B cell (primary cell): ENCODE measurements around the gene BABAM2. TPM values are rescaled to one million over a fixed set of nuclear protein-coding genes. Genes with fewer than 3 reads are reported as not detected.

Experiments
- ATAC-seq: fragments of 200-7000 bp; cut with Tn5 transposase; one replicate; pipeline ENCODE4 v1.10.0; 2021; ENCODE audit warnings: low read depth, mild to moderate bottlenecking, moderate number of reproducible peaks, moderate library complexity
- CTCF ChIA-PET: fragments of 350-600 bp; sonication (Branson Sonifier 250); formaldehyde crosslinking; loops from one replicate; lab custom pipeline; 2021; ENCODE audit warnings: antibody characterized with exemption, inconsistent platforms; lab: Charles Lee
- POLR2A ChIA-PET: fragments of 350-600 bp; sonication (Branson Sonifier 250); formaldehyde crosslinking; loops from one replicate; lab custom pipeline; 2021; ENCODE audit warnings: antibody characterized with exemption; lab: Charles Lee
- DNase-seq: peaks from one replicate; pipeline ENCODE4 v3.0.0; 2013
- H2AFZ ChIP-seq: 2 replicates; pipeline ENCODE4 v1.6.1; 2012; ENCODE audit warnings: mild to moderate bottlenecking, low read depth, low read length; ENCODE audit not compliant: insufficient read depth, poor library complexity, severe bottlenecking
- H3K27ac ChIP-seq, 2 donors: 1 replicate in 1 of 2; 2 replicates in 1 of 2; pipeline ENCODE4 v1.5.1; 2012 to 2013; ENCODE audit warnings: low read length in 2 of 2, mild to moderate bottlenecking in 2 of 2, moderate library complexity in 1 of 2
- H3K27me3 ChIP-seq, 4 experiments: fragments of 200-600 bp in 1 of 4; sonication (generic) in 1 of 4; replicated peaks in 1 of 4; 1 replicate in 2 of 4; 2 replicates in 2 of 4; pipeline versions ENCODE4 v1.6.1 to v1.7.0; 2013 to 2016; ENCODE audit warnings: low read length in 3 of 4, mild to moderate bottlenecking in 2 of 4, mixed read lengths in 1 of 4, moderate library complexity in 1 of 4; ENCODE audit not compliant: insufficient read depth in 4 of 4, control insufficient read depth in 3 of 4; ENCODE audit errors: control extremely low read depth in 1 of 4
- H3K36me3 ChIP-seq, 2 experiments: replicated peaks in 1 of 2; 1 replicate in 1 of 2; 2 replicates in 1 of 2; pipeline versions ENCODE4 v1.6.1 to v1.7.1; 2013; ENCODE audit warnings: low read length in 1 of 2; ENCODE audit not compliant: insufficient read depth in 2 of 2, control insufficient read depth in 1 of 2; ENCODE audit errors: control extremely low read depth in 1 of 2, extremely low read depth in 1 of 2
- H3K4me1 ChIP-seq, 2 donors: fragments of 200-600 bp in 1 of 2; sonication (generic) in 1 of 2; 1 replicate in 1 of 2; 2 replicates in 1 of 2; pipeline versions ENCODE4 v1.5.1 to v1.6.1; 2013 to 2017; ENCODE audit warnings: low read length in 2 of 2; ENCODE audit not compliant: control insufficient read depth in 2 of 2, insufficient read depth in 2 of 2
- H3K4me2 ChIP-seq: replicated peaks from 2 replicates; pipeline ENCODE3; 2012; ENCODE audit warnings: mild to moderate bottlenecking, low read depth, low read length; ENCODE audit not compliant: poor library complexity, severe bottlenecking
- H3K4me3 ChIP-seq, 5 experiments: fragments of 200-600 bp in 1 of 5; sonication (generic) in 1 of 5; 1 replicate in 3 of 5; 2 replicates in 2 of 5; pipeline versions ENCODE4 v1.5.1 to v1.7.0; 2011 to 2016; ENCODE audit warnings: low read length in 4 of 5, mild to moderate bottlenecking in 4 of 5, low read depth in 2 of 5, control low read depth in 1 of 5, moderate library complexity in 1 of 5; ENCODE audit not compliant: insufficient read depth in 1 of 5; ENCODE audit errors: control extremely low read depth in 1 of 5, extremely low read depth in 1 of 5
- H3K79me2 ChIP-seq: fragments of 200-600 bp; sonication (generic); one replicate; pipeline ENCODE4 v1.6.0; 2016; ENCODE audit warnings: low read length; ENCODE audit not compliant: control insufficient read depth, insufficient read depth
- H3K9ac ChIP-seq: fragments of 200-600 bp; sonication (generic); 2 replicates; pipeline ENCODE4 v1.6.1; 2017; ENCODE audit warnings: mild to moderate bottlenecking, low read length, moderate library complexity
- H3K9me3 ChIP-seq, 3 donors: one replicate each; pipeline versions ENCODE4 v1.6.1 to v1.7.1; 2013; ENCODE audit warnings: low read length in 2 of 3; ENCODE audit not compliant: control insufficient read depth in 2 of 3, insufficient read depth in 1 of 3; ENCODE audit errors: control extremely low read depth in 1 of 3
- H4K20me1 ChIP-seq: 2 replicates; pipeline ENCODE4 v1.6.0; 2012; ENCODE audit warnings: mild to moderate bottlenecking, low read length; ENCODE audit not compliant: insufficient read depth, control insufficient read depth, poor library complexity, severe bottlenecking
- H3K27ac Mint-ChIP-seq: one replicate; pipeline ENCODE4 v1.8.0; 2021; ENCODE audit warnings: mixed read lengths
- H3K27me3 Mint-ChIP-seq: one replicate; pipeline ENCODE4 v1.8.0; 2021; ENCODE audit warnings: mixed read lengths
- H3K4me1 Mint-ChIP-seq: one replicate; pipeline ENCODE4 v1.8.0; 2021; ENCODE audit warnings: mixed read lengths
- H3K4me3 Mint-ChIP-seq: one replicate; pipeline ENCODE4 v1.8.0; 2021; ENCODE audit warnings: mixed read lengths
- H3K9me3 Mint-ChIP-seq: one replicate; pipeline ENCODE4 v1.8.0; 2022; ENCODE audit warnings: mixed read lengths; ENCODE audit not compliant: insufficient read depth
- CTCF ChIP-seq: fragments of 200-600 bp; IDR thresholded peaks from one replicate; pipeline ENCODE4 v1.8.0; 2022; ENCODE audit warnings: antibody characterized with exemption, mild to moderate bottlenecking
- EZH2 ChIP-seq: IDR thresholded peaks from 2 replicates; pipeline ENCODE4 v1.6.1; 2012; ENCODE audit warnings: borderline replicate concordance, low read depth, mild to moderate bottlenecking, moderate library complexity, low read length; ENCODE audit not compliant: insufficient read depth, poor library complexity, severe bottlenecking
- WGBS: methylation state at CpG from one replicate; pipeline ENCODE4 v1.1.5; 2013; ENCODE audit warnings: missing lambda C conversion rate; ENCODE audit not compliant: insufficient coverage; 5-methylcytosine and 5-hydroxymethylcytosine counted together
- intact Hi-C: fragments of 100-400 bp; cut with micrococcal nuclease; formaldehyde crosslinking; loops from one replicate; pipeline ENCODE4 v1.10.0; 2022
- polyA plus RNA-seq: library from polyadenylated mRNA; depleted of rRNA; stranded (reverse); fragments of >200 nt; gene quantifications from 2 replicates; pipeline ENCODE4 v1.2.3, GENCODE V29; 2012
- total RNA-seq, 2 donors: library from RNA; stranded (reverse); fragments of 120-200 nt in 1 of 2; gene quantifications; 1 replicate in 1 of 2; 2 replicates in 1 of 2; pipeline versions ENCODE4 v1.2.3 to v1.2.4, GENCODE V29; 2013 to 2022

Gene BABAM2
- total and polyA plus RNA-seq, 2 donors (not counting 1 experiment from before 2014, with no cell fraction given), result 22.3 to 69.6 TPM

GRCh38 chr2:28356095-28356911 is 465.8 kb downstream of the BABAM2 start:
- DNase-seq (no peak), ATAC-seq (no peak)
- Histone ChIP-seq H4K20me1 (no peaks in the 10 kb centered on the region), H3K36me3 (no peaks in the 10 kb centered on the region), H3K9me3 (peaks cover 0 to 9% (median 0%) of the 10 kb centered on the region in 3 donors), H3K9ac (no peak overlapping the region), H3K4me3 (no peak overlapping the region), H3K4me1 (peaks cover 11 to 22% of the 10 kb centered on the region in 2 donors), H3K4me2 (no peak overlapping the region), H3K27me3 (peaks cover 0 to 6% (median 0%) of the 10 kb centered on the region in 4 experiments), H2AFZ (no peak overlapping the region), H3K79me2 (no peaks in the 10 kb centered on the region), H3K27ac (no peak overlapping the region)
- 71% methylated on average over 14 of the region's 17 CpGs for whole genome bisulfite sequencing
- H3K9me3 Mint-ChIP-seq, result no peaks in the 10 kb centered on the region
- peak overlapping the region; percentile 26 for H3K27ac Mint-ChIP-seq
- POLR2A ChIA-PET, result no interaction called here
- no peaks in the 10 kb centered on the region for H3K27me3 Mint-ChIP-seq
- TF ChIP-seq CTCF, result no peak
- no peak for TF ChIP-seq EZH2
- CTCF ChIA-PET, result no interaction called here
- intact Hi-C loops, result no loop called here
- H3K4me1 Mint-ChIP-seq, result peaks cover 23% of the 10 kb centered on the region
- H3K4me3 Mint-ChIP-seq, result no peak overlapping the region

DNA sequence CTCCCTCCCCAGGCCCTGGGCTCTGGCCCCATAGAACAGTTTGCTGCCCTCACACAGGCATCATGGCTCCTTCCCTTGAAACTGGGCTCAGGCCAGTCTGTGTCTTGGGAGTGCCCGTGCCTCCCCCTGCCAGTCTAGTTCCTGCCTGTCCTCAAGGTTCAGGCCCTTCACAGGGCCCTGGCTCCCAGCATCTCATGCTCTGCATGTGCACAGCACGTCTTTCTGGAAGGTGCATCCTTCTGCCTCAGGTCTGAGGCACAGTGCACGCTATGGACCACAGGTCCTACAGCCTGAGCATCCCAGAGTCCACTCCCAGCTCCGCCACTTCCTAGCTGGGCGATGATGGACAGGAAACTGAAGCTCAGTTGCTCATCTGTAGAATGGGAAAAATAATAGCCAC is 466.5 kb downstream of the BABAM2 start:
- ATAC-seq, result no peak
- Histone ChIP-seq H4K20me1 (no peaks in the 10 kb centered on the region), H3K9ac (no peak overlapping the region), H3K27me3 (peaks cover 0 to 7% (median 0%) of the 10 kb centered on the region in 4 experiments), H3K9me3 (peaks cover 0 to 9% (median 0%) of the 10 kb centered on the region in 3 donors), H3K4me2 (no peak overlapping the region), H3K79me2 (no peaks in the 10 kb centered on the region), H3K4me3 (no peak overlapping the region), H3K36me3 (no peaks in the 10 kb centered on the region), H2AFZ (no peak overlapping the region), H3K4me1 (peaks cover 11 to 22% of the 10 kb centered on the region in 2 donors), H3K27ac (no peak overlapping the region)
- Mint-ChIP-seq H3K27ac (peak overlapping the region; percentile 26), H3K27me3 (peaks cover under 1% of the 10 kb centered on the region), H3K4me1 (peaks cover 24% of the 10 kb centered on the region), H3K4me3 (no peak overlapping the region), H3K9me3 (no peaks in the 10 kb centered on the region)
- ChIA-PET POLR2A (no interaction called here), CTCF (no interaction called here)
- DNase-seq, result no peak
- intact Hi-C loops, result no loop called here
- 87% methylated on average over 3 of the region's 5 CpGs for WGBS
- TF ChIP-seq CTCF (no peak), EZH2 (no peak)
